K562 (cell line): Measurements from ENCODE around the gene HOXA5. TPM values are rescaled to one million over a fixed set of nuclear protein-coding genes. Genes with fewer than 3 reads are reported as not detected.

Experiments
- ATAC-seq: fragments of 200-7000 bp; cut with Tn5 transposase; 3 replicates; pipeline ENCODE4 v1.9.1; 2020; ENCODE audit warnings: moderate library complexity
- BruUV-seq: library from RNA; stranded (reverse); fragments of 400-500 nt; replicated peaks from 2 replicates; lab custom pipeline; 2021; lab: Mats Ljungman, UMichigan
- CTCF ChIA-PET: fragments of 300-600 bp; formaldehyde crosslinking; extraction: SDS; loops from one replicate; lab custom pipeline; 2021; ENCODE audit warnings: low intra/inter-chr PET ratio; lab: Yijun Ruan, JAX
- POLR2A ChIA-PET: fragments of 300-600, 350-650 bp; sonication (Branson Sonifier 250); formaldehyde crosslinking; extraction: SDS; loops from one replicate; lab custom pipeline; 2021; ENCODE audit warnings: antibody characterized with exemption, inconsistent platforms; lab: Yijun Ruan, JAX
- DNase-seq, 4 experiments: peaks; one replicate each; pipeline versions ENCODE4 v3.0.0 to v3.0.0-alpha.2; 2011 to 2018; ENCODE audit warnings: low spot score in 3 of 4, mixed read lengths in 3 of 4; ENCODE audit errors: extremely low read depth in 1 of 4
- FAIRE-seq: peaks from 2 replicates; lab custom pipeline; 2011; peaks lifted over from hg19 to GRCh38; lab: Jason Lieb, UNC
- H2AFZ ChIP-seq: 2 replicates; pipeline ENCODE4 v1.6.0; 2011; ENCODE audit warnings: low read depth, low read length, control low read depth, inconsistent platforms
- H3K27ac ChIP-seq: fragments of 200-600 bp; 3 replicates; pipeline ENCODE4 v1.8.0; 2011; ENCODE audit warnings: low read depth, mild to moderate bottlenecking, control low read depth, inconsistent platforms, low read length, moderate library complexity, mixed read lengths; ENCODE audit errors: extremely low read depth
- H3K27me3 ChIP-seq, 2 experiments: fragments of 300-600 bp in 1 of 2; 2 replicates in 1 of 2; 3 replicates in 1 of 2; pipeline versions ENCODE4 v1.6.0 to v1.8.0; 2011; ENCODE audit warnings: inconsistent platforms in 2 of 2, low read length in 2 of 2, mild to moderate bottlenecking in 1 of 2, mixed read lengths in 1 of 2, moderate library complexity in 1 of 2; ENCODE audit not compliant: control insufficient read depth in 2 of 2, insufficient read depth in 2 of 2
- H3K36me3 ChIP-seq: fragments of 300-600 bp; 3 replicates; pipeline ENCODE4 v1.8.0; 2011; ENCODE audit warnings: mild to moderate bottlenecking, low read length, inconsistent platforms; ENCODE audit not compliant: control insufficient read depth, insufficient read depth
- H3K4me1 ChIP-seq, 2 experiments: fragments of 200-600 bp in 1 of 2; replicated peaks in 1 of 2; 2 replicates in 1 of 2; 3 replicates in 1 of 2; pipeline versions ENCODE4 v1.5.1 to v1.8.0; 2011; ENCODE audit warnings: inconsistent platforms in 2 of 2, low read length in 2 of 2, mild to moderate bottlenecking in 1 of 2, mixed read lengths in 1 of 2, moderate library complexity in 1 of 2; ENCODE audit not compliant: control insufficient read depth in 2 of 2, insufficient read depth in 2 of 2
- H3K4me2 ChIP-seq: 2 replicates; pipeline ENCODE4 v1.6.1; 2011; ENCODE audit warnings: low read length, control low read depth, inconsistent platforms, mixed read lengths; ENCODE audit not compliant: insufficient read depth
- H3K4me3 ChIP-seq: fragments of 200-600 bp; sonication (generic), shearing (Covaris generic); 2 replicates; pipeline ENCODE4 v1.5.1; 2016; ENCODE audit warnings: control low read depth, inconsistent platforms
- H3K79me2 ChIP-seq: fragments of 200-600 bp; 3 replicates; pipeline ENCODE4 v1.8.0; 2011; ENCODE audit warnings: low read length, inconsistent platforms; ENCODE audit not compliant: control insufficient read depth, insufficient read depth
- H3K9ac ChIP-seq, 2 experiments: 2 replicates each; pipeline versions ENCODE4 v1.6.0 to v1.6.1; 2011; ENCODE audit warnings: low read depth in 2 of 2, low read length in 2 of 2, control low read depth in 1 of 2, inconsistent platforms in 1 of 2, mild to moderate bottlenecking in 1 of 2, mixed read lengths in 1 of 2; ENCODE audit not compliant: insufficient read depth in 1 of 2
- H3K9me1 ChIP-seq: one replicate; pipeline ENCODE4 v1.6.0; 2011; ENCODE audit warnings: inconsistent platforms, mild to moderate bottlenecking, low read length, moderate library complexity; ENCODE audit not compliant: control insufficient read depth, insufficient read depth
- H3K9me3 ChIP-seq: replicated peaks from 2 replicates; pipeline ENCODE4 v1.5.1; 2011; ENCODE audit warnings: low read depth, low read length, inconsistent platforms; ENCODE audit not compliant: control insufficient read depth, insufficient read depth
- H4K20me1 ChIP-seq: replicated peaks from 2 replicates; pipeline ENCODE4 v1.6.1; 2011; ENCODE audit warnings: low read length, inconsistent platforms, mixed read lengths; ENCODE audit not compliant: control insufficient read depth, insufficient read depth
- ARID1B ChIP-seq: fragments of 450-650 bp; IDR thresholded peaks from 2 replicates; pipeline ENCODE4 v1.6.1; 2016; ENCODE audit warnings: antibody characterized with exemption, mild to moderate bottlenecking, inconsistent platforms
- BCOR ChIP-seq: fragments of 450-650 bp; IDR thresholded peaks from 2 replicates; pipeline ENCODE4 v1.6.1; 2016
- BRF1 ChIP-seq: IDR thresholded peaks from 3 replicates; pipeline ENCODE4 v1.6.1; 2011; ENCODE audit warnings: borderline replicate concordance, mild to moderate bottlenecking; ENCODE audit not compliant: insufficient read length; ENCODE audit errors: extremely low read depth
- GTF2A2 ChIP-seq: IDR thresholded peaks from 2 replicates; pipeline ENCODE4 v1.6.1; 2016; ENCODE audit warnings: mild to moderate bottlenecking, missing genetic modification characterization, missing compliant biosample characterization
- GTF2F1 ChIP-seq: IDR thresholded peaks from 2 replicates; pipeline ENCODE4 v1.6.1; 2011; ENCODE audit warnings: low read depth, low read length, improper control_type of control experiment
- ILF3 ChIP-seq: fragments of 450-650 bp; IDR thresholded peaks from 2 replicates; pipeline ENCODE4 v1.6.1; 2018; ENCODE audit warnings: antibody characterized with exemption, mild to moderate bottlenecking, moderate library complexity, borderline replicate concordance
- KLF6 ChIP-seq: fragments of 250-450 bp; sonication (Bioruptor Pico); IDR thresholded peaks from 2 replicates; pipeline ENCODE4 v1.4.0; 2020; ENCODE audit warnings: mild to moderate bottlenecking, moderate library complexity, borderline replicate concordance
- MTA2 ChIP-seq: fragments of 450-650 bp; IDR thresholded peaks from 2 replicates; pipeline ENCODE4 v1.6.1; 2016; ENCODE audit warnings: low read depth
- NR4A1 ChIP-seq, 2 experiments: fragments of 250-450 bp in 1 of 2; fragments of 450-650 bp in 1 of 2; sonication (Bioruptor Pico) in 1 of 2; IDR thresholded peaks; 2 replicates each; pipeline versions ENCODE4 v1.4.0 to v1.6.1; 2016 to 2020; ENCODE audit warnings: mild to moderate bottlenecking in 2 of 2, missing compliant biosample characterization in 1 of 2, missing genetic modification characterization in 1 of 2, moderate library complexity in 1 of 2
- RBM17 ChIP-seq: fragments of 200-400 bp; formaldehyde crosslinking; IDR thresholded peaks from 2 replicates; pipeline ENCODE4 v1.6.1; 2017; ENCODE audit warnings: low read depth, mild to moderate bottlenecking, low read length, borderline replicate concordance
- RHOXF2B ChIP-seq: fragments of 250-450 bp; sonication (Bioruptor Pico); conservative IDR thresholded peaks from 2 replicates; pipeline ENCODE4 v1.5.1; 2021
- SMAD4 ChIP-seq: fragments of 250-450 bp; sonication (Bioruptor Pico); conservative IDR thresholded peaks from 2 replicates; pipeline ENCODE4 v1.8.0; 2021; ENCODE audit warnings: inconsistent platforms, mild to moderate bottlenecking, moderate library complexity
- SRSF3 ChIP-seq: fragments of 200-400 bp; formaldehyde crosslinking; IDR thresholded peaks from 2 replicates; pipeline ENCODE4 v1.6.1; 2016; ENCODE audit warnings: mild to moderate bottlenecking, low read length, moderate library complexity; ENCODE audit not compliant: insufficient read depth
- XRCC3 ChIP-seq: fragments of 450-650 bp; IDR thresholded peaks from 2 replicates; pipeline ENCODE4 v1.6.1; 2017; ENCODE audit warnings: mild to moderate bottlenecking, moderate library complexity
- ZKSCAN8 ChIP-seq: fragments of 200-800 bp; sonication (Bioruptor generic); IDR thresholded peaks from 2 replicates; pipeline ENCODE4 v1.6.1; 2016; ENCODE audit warnings: missing genetic modification characterization, missing compliant biosample characterization
- WGBS: fragments of 100-300 bp; shearing (Covaris generic); methylation state at CpG from one replicate; pipeline ENCODE4 v1.1.6; 2016; ENCODE audit warnings: low coverage, mixed read lengths; ENCODE audit not compliant: insufficient coverage; ENCODE audit errors: missing lambda C conversion rate; 5-methylcytosine and 5-hydroxymethylcytosine counted together
- in situ Hi-C: fragments of 300-500 bp; cut with MboI; formaldehyde crosslinking; loops from 4 replicates; pipeline ENCODE4 v1.15.0; 2018; ENCODE audit warnings: inconsistent platforms, mixed read lengths
- intact Hi-C: fragments of 100-400 bp; cut with micrococcal nuclease; formaldehyde crosslinking; loops from 2 replicates; pipeline ENCODE4 v1.14.2; 2022
- polyA plus RNA-seq, 8 experiments: library from polyadenylated mRNA; depleted of rRNA in 4 of 8; stranded (reverse) in 5 of 8; unstranded in 3 of 8; fragments of >200 nt; fragmentation: Nextera tagmentation in 2 of 8; fragmentation: Illumina TruSeq in 1 of 8; extraction: Ambion mirVana in 2 of 8; extraction: Trizol in 1 of 8; gene quantifications; 2 replicates each; pipeline versions ENCODE4 v1.2.1 to v1.2.3, GENCODE V29; 2011 to 2014; ENCODE audit warnings: inconsistent platforms in 1 of 8, missing spikeins in 1 of 8
- total RNA-seq, 7 experiments: library from RNA; depleted of rRNA in 6 of 7; stranded (reverse); fragments of >200 nt in 6 of 7; fragmentation: Illumina TruSeq in 2 of 7; extraction: Trizol in 2 of 7; gene quantifications; 2 replicates each; pipeline versions ENCODE4 v1.2.1 to v1.2.3, GENCODE V29; 2011 to 2021; ENCODE audit warnings: low replicate concordance in 1 of 7
- TF ChIP-seq, protein P1 (sequence below): fragments of 450-650 bp; IDR thresholded peaks from 2 replicates; pipeline ENCODE4 v1.6.1; 2016; ENCODE audit warnings: missing biosample characterization, missing genetic modification characterization
- TF ChIP-seq, protein P2 (sequence below): fragments of 250-450 bp; sonication (Bioruptor Pico); IDR thresholded peaks from 2 replicates; pipeline ENCODE4 v1.4.0; 2020; ENCODE audit warnings: mild to moderate bottlenecking, moderate library complexity
- TF ChIP-seq, protein P3 (sequence below): fragments of 250-450 bp; sonication (Bioruptor Pico); IDR thresholded peaks from 2 replicates; pipeline ENCODE4 v1.8.0; 2021; ENCODE audit warnings: moderate library complexity, mild to moderate bottlenecking, inconsistent platforms

Gene HOXA5
- total and polyA plus RNA-seq, 9 of the 15 experiments (the other 6 are each of a cell fraction or from before 2014, with no cell fraction given), result 0.13 TPM; not detected in 8

DNA sequence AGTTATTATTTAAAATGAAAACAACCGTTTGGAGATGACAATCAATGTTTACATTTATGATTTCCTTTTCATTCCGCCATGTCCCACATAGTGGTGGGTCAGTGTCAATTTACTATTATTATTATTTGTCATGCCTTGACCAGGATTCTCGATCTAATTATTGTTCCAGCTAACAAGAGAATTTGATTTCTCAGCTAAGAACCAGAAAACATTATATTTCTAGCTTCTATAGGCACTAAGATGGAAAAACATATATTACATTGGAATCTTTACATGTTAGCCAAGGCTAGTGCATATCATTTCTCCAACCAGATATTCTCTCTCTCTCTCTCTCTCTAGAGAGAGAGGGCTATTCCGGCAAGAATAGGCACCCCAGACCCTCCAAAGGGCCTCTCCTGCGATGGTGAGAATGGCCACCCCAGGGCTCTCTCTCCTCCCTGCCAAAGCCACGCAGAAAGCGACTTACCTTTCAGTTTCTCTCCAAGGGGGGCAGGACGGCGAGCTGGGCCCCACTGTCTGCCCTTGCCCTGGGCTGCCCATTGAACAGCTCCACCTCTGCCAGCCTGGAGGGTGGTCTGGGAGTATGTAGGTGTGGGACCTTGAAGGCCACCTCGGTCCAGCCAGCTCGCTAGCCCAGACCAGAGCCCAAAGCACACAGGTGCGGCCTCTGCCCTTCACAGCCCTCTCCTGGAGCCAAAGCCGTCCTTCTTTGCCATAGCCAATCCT lies 6.5 kb upstream of the HOXA5 start:
- WGBS, result 5% methylated on average over 13 of the region's 13 CpGs
- Histone ChIP-seq H3K36me3 (no peaks in the 10 kb centered on the region), H3K27ac (no peak overlapping the region), H3K79me2 (no peaks in the 10 kb centered on the region), H3K9me3 (no peaks in the 10 kb centered on the region), H3K4me2 (no peak overlapping the region), H4K20me1 (no peaks in the 10 kb centered on the region), H3K27me3 (peaks cover 55 to 91% of the 10 kb centered on the region in 2 experiments), H3K9ac (no peak overlapping the region), H3K9me1 (no peaks in the 10 kb centered on the region), H3K4me1 (peaks cover 0 to 22% of the 10 kb centered on the region in 2 experiments; a peak in 2 of 5 replicates), H2AFZ (no peak overlapping the region), H3K4me3 (no peak overlapping the region)
- ChIA-PET CTCF (interaction anchor here (0.5 to 0.6 kb wide), 2 partner anchors 17 to 1890 kb away, joined by 3 read pairs; no protein-coding TSS in a partner anchor), POLR2A (interaction anchor here (0.6 to 1.0 kb wide), 3 partner anchors 10 to 22 kb away, joined by 3 to 5 read pairs (median 4); no protein-coding TSS in a partner anchor)
- no peak for FAIRE-seq
- ATAC-seq, result no peak
- no TSS peak for BruUV-seq
- TF ChIP-seq RHOXF2B (CRISPR knock-in tag), result no peak
- no peak for TF ChIP-seq SRSF3
- TF ChIP-seq BRF1, result no peak
- no peak for TF ChIP-seq MTA2
- TF ChIP-seq SMAD4, result no peak
- TF ChIP-seq ZKSCAN8 (CRISPR knock-in tag), result no peak
- TF ChIP-seq, protein P1, sequence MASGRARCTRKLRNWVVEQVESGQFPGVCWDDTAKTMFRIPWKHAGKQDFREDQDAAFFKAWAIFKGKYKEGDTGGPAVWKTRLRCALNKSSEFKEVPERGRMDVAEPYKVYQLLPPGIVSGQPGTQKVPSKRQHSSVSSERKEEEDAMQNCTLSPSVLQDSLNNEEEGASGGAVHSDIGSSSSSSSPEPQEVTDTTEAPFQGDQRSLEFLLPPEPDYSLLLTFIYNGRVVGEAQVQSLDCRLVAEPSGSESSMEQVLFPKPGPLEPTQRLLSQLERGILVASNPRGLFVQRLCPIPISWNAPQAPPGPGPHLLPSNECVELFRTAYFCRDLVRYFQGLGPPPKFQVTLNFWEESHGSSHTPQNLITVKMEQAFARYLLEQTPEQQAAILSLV (tag), result no peak
- no peak for TF ChIP-seq GTF2A2 (tag)
- no peak for TF ChIP-seq NR4A1 (CRISPR knock-in tag; IDR thresholded peaks at IDR 0.05)
- no peak for TF ChIP-seq NR4A1 (tag; IDR thresholded peaks at IDR 0.05)
- no peak for TF ChIP-seq GTF2F1
- TF ChIP-seq ARID1B, result no peak
- no peak for TF ChIP-seq XRCC3
- TF ChIP-seq KLF6 (CRISPR knock-in tag), result no peak
- TF ChIP-seq, protein P2, sequence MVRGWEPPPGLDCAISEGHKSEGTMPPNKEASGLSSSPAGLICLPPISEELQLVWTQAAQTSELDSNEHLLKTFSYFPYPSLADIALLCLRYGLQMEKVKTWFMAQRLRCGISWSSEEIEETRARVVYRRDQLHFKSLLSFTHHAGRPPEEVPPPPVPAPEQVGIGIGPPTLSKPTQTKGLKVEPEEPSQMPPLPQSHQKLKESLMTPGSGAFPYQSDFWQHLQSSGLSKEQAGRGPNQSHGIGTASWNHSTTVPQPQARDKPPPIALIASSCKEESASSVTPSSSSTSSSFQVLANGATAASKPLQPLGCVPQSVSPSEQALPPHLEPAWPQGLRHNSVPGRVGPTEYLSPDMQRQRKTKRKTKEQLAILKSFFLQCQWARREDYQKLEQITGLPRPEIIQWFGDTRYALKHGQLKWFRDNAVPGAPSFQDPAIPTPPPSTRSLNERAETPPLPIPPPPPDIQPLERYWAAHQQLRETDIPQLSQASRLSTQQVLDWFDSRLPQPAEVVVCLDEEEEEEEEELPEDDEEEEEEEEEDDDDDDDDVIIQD (CRISPR knock-in tag), result no peak
- no peak for TF ChIP-seq BCOR
- TF ChIP-seq ILF3, result no peak
- TF ChIP-seq, protein P3, sequence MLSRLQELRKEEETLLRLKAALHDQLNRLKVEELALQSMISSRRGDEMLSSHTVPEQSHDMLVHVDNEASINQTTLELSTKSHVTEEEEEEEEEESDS (CRISPR knock-in tag), result no peak
- TF ChIP-seq RBM17, result no peak
- no peak for DNase-seq
- intact Hi-C loops, result no loop called here
- in situ Hi-C loops, result loop anchor here (10.0 to 25.0 kb wide), 4 partner anchors 295 to 1263 kb away; no protein-coding TSS in a partner anchor
